GM10266 (cell line): ENCODE results near the gene MKI67.

ENCODE experiments used
- DNase-seq: peaks from one replicate; pipeline ENCODE4 v3.0.0; 2012; ENCODE audit errors: extremely low spot score
- CTCF ChIP-seq: IDR thresholded peaks from 2 replicates; pipeline ENCODE4 v1.5.1; 2012; ENCODE audit warnings: mild to moderate bottlenecking, low read depth; ENCODE audit not compliant: control insufficient read depth, insufficient read depth; ENCODE audit errors: missing control alignments

MKI67 gene

GRCh38 chr10:128152741-128153580, 26.7 kb upstream of the MKI67 start:
- DNase-seq, result no peak
- TF ChIP-seq CTCF, result no peak

- TF ChIP-seq CTCF, result no peak
- no peak for DNase-seq
Measured at GRCh38 chr10:128151031-128151430, 24.8 kb upstream of the MKI67 start.

- no peak for TF ChIP-seq CTCF
- no peak for DNase-seq
Measured at GRCh38 chr10:128150561-128150960, 24.3 kb upstream of the MKI67 start.

GRCh38 chr10:128150045-128150493, 23.8 kb upstream of the MKI67 start:
- DNase-seq, result peak; percentile 96
- TF ChIP-seq CTCF, result peak; percentile 99

GRCh38 chr10:128149267-128150014, 23.2 kb upstream of the MKI67 start:
- no peak for TF ChIP-seq CTCF
- no peak for DNase-seq

- TF ChIP-seq CTCF, result no peak
- no peak for DNase-seq
Measured at GRCh38 chr10:128147669-128148068, 21.4 kb upstream of the MKI67 start.

- no peak for TF ChIP-seq CTCF
Measured at GRCh38 chr10:128147064-128147463, 20.8 kb upstream of the MKI67 start.

More at GRCh38 chr10:128147064-128147463, 20.8 kb upstream of the MKI67 start:
- no peak for DNase-seq
